ENCODE measurements around the gene PTGFR.

PTGFR gene

GRCh38 chr1:78520843-78521242 lies 30.1 kb downstream of the PTGFR start:
- DNase-seq: no peak

- no peak for DNase-seq
Observed at GRCh38 chr1:78522136-78522535, 31.4 kb downstream of the PTGFR start.

- DNase-seq: no peak
Observed at GRCh38 chr1:78526496-78526895, 35.7 kb downstream of the PTGFR start.

GRCh38 chr1:78527706-78528105 lies 36.9 kb downstream of the PTGFR start:
- DNase-seq: no peak

- no peak for DNase-seq
Observed at GRCh38 chr1:78533527-78533926, 42.8 kb downstream of the PTGFR start.

GRCh38 chr1:78535286-78535685 lies 44.5 kb downstream of the PTGFR start:
- DNase-seq: no peak

- no peak for DNase-seq
Observed at GRCh38 chr1:78536427-78536826, 45.7 kb downstream of the PTGFR start.

GRCh38 chr1:78540048-78540447 lies 49.3 kb downstream of the PTGFR start:
- no peak for DNase-seq

GRCh38 chr1:78541479-78541878 lies 50.7 kb downstream of the PTGFR start:
- DNase-seq: no peak

- DNase-seq: no peak
Observed at GRCh38 chr1:78543941-78544643, 53.3 kb downstream of the PTGFR start.

- no peak for DNase-seq
Observed at GRCh38 chr1:78547081-78547480, 56.3 kb downstream of the PTGFR start.

- no peak for DNase-seq
Observed at GRCh38 chr1:78549331-78549730, 58.6 kb downstream of the PTGFR start.

GRCh38 chr1:78549891-78550290 lies 59.1 kb downstream of the PTGFR start:
- DNase-seq: no peak

GRCh38 chr1:78553859-78554258 lies 63.1 kb downstream of the PTGFR start:
- DNase-seq: no peak

- DNase-seq: no peak
Observed at GRCh38 chr1:78554840-78555239, 64.1 kb downstream of the PTGFR start.

- no peak for DNase-seq
Observed at GRCh38 chr1:78559680-78560079, 68.9 kb downstream of the PTGFR start.

GRCh38 chr1:78560811-78561210 lies 70.0 kb downstream of the PTGFR start:
- DNase-seq: no peak

- DNase-seq: no peak
Observed at GRCh38 chr1:78561856-78562255, 71.1 kb downstream of the PTGFR start.

GRCh38 chr1:78565393-78565792 lies 74.6 kb downstream of the PTGFR start:
- no peak for DNase-seq

GRCh38 chr1:78570539-78570938 lies 79.8 kb downstream of the PTGFR start:
- DNase-seq: no peak

GRCh38 chr1:78577257-78578100 lies 86.7 kb downstream of the PTGFR start:
- DNase-seq: no peak

GRCh38 chr1:78586572-78586971 lies 95.8 kb downstream of the PTGFR start:
- DNase-seq: no peak

GRCh38 chr1:78587211-78587610 lies 96.4 kb downstream of the PTGFR start:
- DNase-seq: no peak
